Ascending aorta (tissue), 2 donors: ENCODE results near the gene MSRB3. TPM values are rescaled to one million over a fixed set of nuclear protein-coding genes. Genes with fewer than 3 reads are reported as not detected.

ENCODE experiments used
- DNase-seq, 2 donors: peaks; one replicate each; pipeline ENCODE4 v3.0.0-alpha.2; 2019; ENCODE audit warnings: low spot score in 2 of 2
- H3K27ac ChIP-seq, 2 donors: fragments of 200-600 bp; sonication (generic); one replicate each; pipeline ENCODE4 v1.5.1; 2016 to 2017; ENCODE audit warnings: mild to moderate bottlenecking in 1 of 2
- H3K27me3 ChIP-seq: fragments of 200-600 bp; sonication (generic); one replicate; pipeline ENCODE4 v1.5.1; 2017
- H3K36me3 ChIP-seq, 2 donors: fragments of 200-600 bp; sonication (generic); one replicate each; pipeline ENCODE4 v1.5.1; 2016
- H3K4me1 ChIP-seq, 2 donors: fragments of 200-600 bp; sonication (generic); one replicate each; pipeline ENCODE4 v1.5.1; 2016 to 2017; ENCODE audit warnings: mild to moderate bottlenecking in 1 of 2
- H3K4me3 ChIP-seq, 2 donors: fragments of 200-600 bp; sonication (generic); one replicate each; pipeline ENCODE4 v1.5.1; 2016 to 2017; ENCODE audit warnings: mild to moderate bottlenecking in 1 of 2
- H3K9me3 ChIP-seq, 2 donors: fragments of 200-600 bp; sonication (generic); one replicate each; pipeline ENCODE4 v1.5.1; 2016
- intact Hi-C: fragments of 100-400 bp; cut with DNase I; formaldehyde crosslinking; loops from one replicate; pipeline ENCODE4 v1.15.1; 2023
- total RNA-seq: library from RNA; depleted of rRNA; stranded (reverse); fragments of >200 nt; gene quantifications from one replicate; pipeline ENCODE4 v1.1.0, GENCODE V29; 2016
- TF ChIP-seq, protein P1 (sequence below), 3 experiments: fragments of 200-600 bp in 2 of 3; fragments of 450-650 bp in 1 of 3; sonication (generic) in 2 of 3; IDR thresholded peaks; one replicate each; pipeline ENCODE4 v1.5.1; 2016 to 2019; ENCODE audit warnings: antibody characterized with exemption in 3 of 3, mild to moderate bottlenecking in 1 of 3, moderate library complexity in 1 of 3

The MSRB3 gene
- total RNA-seq, 1 donor from 2014 or later, result 79.4 TPM

DNA sequence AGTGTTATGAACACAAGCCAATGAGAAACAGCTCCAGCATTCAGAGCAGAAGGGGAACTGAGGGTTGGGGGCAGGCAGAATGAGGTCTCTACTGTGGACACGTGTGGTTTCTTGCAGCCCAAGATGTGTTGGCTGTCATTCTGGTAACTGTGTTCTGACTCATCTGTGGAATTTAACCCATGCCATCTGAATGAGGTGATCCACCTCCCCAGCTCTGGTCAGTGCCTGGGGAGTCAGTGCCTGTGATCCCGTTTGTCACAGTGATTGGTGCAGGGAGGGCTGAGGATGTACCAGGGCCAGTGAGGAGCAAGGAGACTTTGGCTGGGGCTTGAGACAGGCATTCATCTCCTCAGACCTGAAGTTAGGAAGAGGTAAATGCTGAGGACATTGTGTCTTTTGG lies 216.8 kb downstream of the MSRB3 start:
- intact Hi-C loops, result no loop called here
- TF ChIP-seq, protein P1, sequence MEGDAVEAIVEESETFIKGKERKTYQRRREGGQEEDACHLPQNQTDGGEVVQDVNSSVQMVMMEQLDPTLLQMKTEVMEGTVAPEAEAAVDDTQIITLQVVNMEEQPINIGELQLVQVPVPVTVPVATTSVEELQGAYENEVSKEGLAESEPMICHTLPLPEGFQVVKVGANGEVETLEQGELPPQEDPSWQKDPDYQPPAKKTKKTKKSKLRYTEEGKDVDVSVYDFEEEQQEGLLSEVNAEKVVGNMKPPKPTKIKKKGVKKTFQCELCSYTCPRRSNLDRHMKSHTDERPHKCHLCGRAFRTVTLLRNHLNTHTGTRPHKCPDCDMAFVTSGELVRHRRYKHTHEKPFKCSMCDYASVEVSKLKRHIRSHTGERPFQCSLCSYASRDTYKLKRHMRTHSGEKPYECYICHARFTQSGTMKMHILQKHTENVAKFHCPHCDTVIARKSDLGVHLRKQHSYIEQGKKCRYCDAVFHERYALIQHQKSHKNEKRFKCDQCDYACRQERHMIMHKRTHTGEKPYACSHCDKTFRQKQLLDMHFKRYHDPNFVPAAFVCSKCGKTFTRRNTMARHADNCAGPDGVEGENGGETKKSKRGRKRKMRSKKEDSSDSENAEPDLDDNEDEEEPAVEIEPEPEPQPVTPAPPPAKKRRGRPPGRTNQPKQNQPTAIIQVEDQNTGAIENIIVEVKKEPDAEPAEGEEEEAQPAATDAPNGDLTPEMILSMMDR (IDR thresholded peaks at IDR 0.05), result no peak
- Histone ChIP-seq H3K4me1 (no peaks in the 10 kb centered on the region), H3K4me3 (no peak overlapping the region), H3K9me3 (no peaks in the 10 kb centered on the region), H3K27ac (no peak overlapping the region), H3K36me3 (no peaks in the 10 kb centered on the region), H3K27me3 (no peaks in the 10 kb centered on the region)
- no peak for DNase-seq

DNA sequence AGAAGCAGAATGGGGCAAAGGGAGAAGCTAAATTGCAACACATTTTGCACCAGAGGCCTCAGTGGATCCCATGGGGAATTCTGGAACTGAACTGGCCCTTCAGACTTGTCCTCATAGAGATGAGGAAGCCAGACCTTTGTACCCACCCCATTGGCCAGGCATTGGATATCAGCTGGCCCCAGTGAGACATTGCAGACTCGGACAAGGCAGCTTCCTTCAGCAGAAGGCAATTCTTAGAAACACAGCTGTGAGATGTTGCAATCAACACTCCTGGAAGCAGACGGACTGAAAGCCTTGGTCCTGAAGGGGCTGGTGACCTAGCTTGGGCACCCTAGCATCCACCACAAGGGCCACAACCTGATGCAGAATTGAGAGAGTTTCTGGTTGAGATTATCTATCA lies 218.1 kb downstream of the MSRB3 start:
- H3K4me3 ChIP-seq, result no peak overlapping the region
- H3K36me3 ChIP-seq, result no peaks in the 10 kb centered on the region
- TF ChIP-seq, protein P1 (IDR thresholded peaks at IDR 0.05), result no peak
- H3K27me3 ChIP-seq, result no peaks in the 10 kb centered on the region
- intact Hi-C loops, result no loop called here
- H3K4me1 ChIP-seq, result peaks cover 0 to 9% of the 10 kb centered on the region in 2 donors
- DNase-seq, result no peak
- no peak overlapping the region for H3K27ac ChIP-seq
- no peaks in the 10 kb centered on the region for H3K9me3 ChIP-seq

DNA sequence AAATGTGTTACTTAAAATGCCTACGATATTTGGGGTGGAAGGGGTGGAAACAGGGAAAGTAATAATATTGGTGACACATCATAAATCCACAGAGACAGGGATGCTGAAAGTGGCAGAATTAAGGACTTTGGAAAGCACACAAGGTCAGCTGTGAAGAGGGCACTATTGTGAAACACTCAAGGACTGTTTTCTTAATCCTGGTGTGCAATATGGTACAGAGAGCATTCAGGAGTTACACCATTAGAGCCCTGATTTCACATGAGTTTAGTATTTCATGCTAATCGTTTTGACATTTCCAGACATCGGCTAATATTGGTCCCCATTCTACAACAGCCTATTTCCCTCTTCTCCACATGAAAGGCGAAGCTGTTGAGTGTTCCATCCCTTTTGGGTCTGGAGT lies 219.2 kb downstream of the MSRB3 start:
- TF ChIP-seq, protein P1 (IDR thresholded peaks at IDR 0.05), result no peak
- Histone ChIP-seq H3K27ac (no peak overlapping the region), H3K36me3 (no peaks in the 10 kb centered on the region), H3K9me3 (no peaks in the 10 kb centered on the region), H3K4me3 (no peak overlapping the region), H3K4me1 (peaks cover 0 to 9% of the 10 kb centered on the region in 2 donors), H3K27me3 (no peaks in the 10 kb centered on the region)
- intact Hi-C loops, result no loop called here
- no peak for DNase-seq

DNA sequence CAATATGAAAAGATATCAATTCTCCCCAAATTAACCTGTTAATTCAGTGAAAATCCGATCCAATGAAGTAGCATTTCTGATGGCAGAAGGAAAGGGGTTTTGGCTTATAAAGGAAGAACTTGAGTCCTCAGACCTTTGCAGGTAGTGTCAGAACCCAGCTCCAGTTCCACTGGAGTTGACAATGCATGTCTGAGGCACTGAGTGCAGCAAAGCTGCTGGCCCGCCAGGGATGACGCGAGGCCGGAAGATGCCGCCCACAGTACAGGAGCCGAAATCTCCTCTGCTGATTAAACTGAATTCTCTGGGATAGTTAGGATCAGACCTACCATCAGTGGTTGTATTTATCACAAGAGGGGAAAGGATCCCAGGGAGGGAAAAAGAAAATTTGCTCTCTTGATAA lies 220.7 kb downstream of the MSRB3 start:
- H3K27ac ChIP-seq, result no peak overlapping the region
- no peak for DNase-seq
- H3K4me1 ChIP-seq, result peaks cover 0 to 9% of the 10 kb centered on the region in 2 donors
- intact Hi-C loops, result no loop called here
- no peak overlapping the region for H3K4me3 ChIP-seq
- H3K9me3 ChIP-seq, result no peaks in the 10 kb centered on the region
- H3K27me3 ChIP-seq, result no peaks in the 10 kb centered on the region
- no peaks in the 10 kb centered on the region for H3K36me3 ChIP-seq
- TF ChIP-seq, protein P1 (IDR thresholded peaks at IDR 0.05), result no peak

DNA sequence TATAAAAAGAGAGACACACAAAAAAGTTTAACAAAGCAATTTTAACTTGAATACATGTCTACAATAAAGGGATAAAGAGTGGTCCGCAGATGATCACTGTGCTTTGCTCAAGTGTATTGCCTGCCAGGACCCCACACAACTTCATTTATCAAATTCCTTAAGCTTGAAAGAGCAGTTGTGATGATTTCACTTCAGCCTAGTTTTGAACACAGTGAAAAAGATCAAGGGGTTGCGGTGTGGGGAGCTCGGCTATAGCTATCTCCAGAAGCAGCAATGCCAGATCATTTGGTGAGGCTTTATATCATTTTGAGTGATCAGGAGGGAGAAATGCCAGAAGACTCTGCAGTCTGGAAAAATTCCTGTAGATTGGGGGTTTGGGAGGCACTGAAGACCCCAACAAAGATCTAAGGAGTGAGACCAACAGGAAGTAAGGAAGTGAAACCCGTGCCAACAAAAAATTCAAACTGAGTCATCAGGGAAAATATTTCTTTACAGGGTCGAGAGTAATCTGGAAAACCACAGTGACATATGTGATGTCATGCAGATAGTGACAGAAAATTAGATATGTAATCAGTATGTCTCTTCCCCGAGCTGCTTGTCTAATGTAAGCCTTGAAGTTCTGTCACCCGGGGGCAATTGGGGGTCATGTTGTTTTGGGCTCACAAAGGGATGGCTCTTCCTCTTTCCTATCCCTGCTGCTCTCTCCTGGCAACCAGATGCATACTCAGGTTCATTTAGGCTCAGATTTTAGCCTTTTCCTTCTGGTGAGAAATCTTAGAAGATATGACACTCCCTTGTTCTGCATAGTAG lies 221.8 kb downstream of the MSRB3 start:
- H3K27ac ChIP-seq, result no peak overlapping the region
- DNase-seq, result no peak
- intact Hi-C loops, result no loop called here
- H3K4me1 ChIP-seq, result peaks cover 0 to 9% of the 10 kb centered on the region in 2 donors
- no peaks in the 10 kb centered on the region for H3K36me3 ChIP-seq
- no peak overlapping the region for H3K4me3 ChIP-seq
- H3K27me3 ChIP-seq, result no peaks in the 10 kb centered on the region
- TF ChIP-seq, protein P1 (IDR thresholded peaks at IDR 0.05), result no peak
- H3K9me3 ChIP-seq, result no peaks in the 10 kb centered on the region
